K562 (cell line): ENCODE data around the gene CAMK2G. TPM values are rescaled to one million over a fixed set of nuclear protein-coding genes. Genes with fewer than 3 reads are reported as not detected.
A peak's percentile ranks its signal among the peaks of the same experiment; 100 is the strongest.

Experiments
- ARNT ChIP-seq, 2 experiments: fragments of 450-650 bp; IDR thresholded peaks; 2 replicates each; pipeline ENCODE4 v1.6.1; 2016; ENCODE audit warnings: mild to moderate bottlenecking in 1 of 2
- CBX2 ChIP-seq: fragments of 200-600 bp; sonication (generic); IDR thresholded peaks from one replicate; pipeline ENCODE4 v1.6.1; 2012; ENCODE audit warnings: mild to moderate bottlenecking, low read length, inconsistent platforms; ENCODE audit not compliant: insufficient read depth, poor library complexity, severe bottlenecking
- ELK3 ChIP-seq: fragments of 450-650 bp; formaldehyde crosslinking; IDR thresholded peaks from 2 replicates; pipeline ENCODE4 v1.4.0; 2020; ENCODE audit warnings: mild to moderate bottlenecking
- FOS ChIP-seq: IDR thresholded peaks from 3 replicates; pipeline ENCODE4 v1.6.1; 2011; ENCODE audit not compliant: insufficient read length; ENCODE audit errors: extremely low read depth
- FOXJ3 ChIP-seq: sonication (generic); formaldehyde crosslinking; IDR thresholded peaks from 2 replicates; pipeline ENCODE4 v1.4.0; 2020; ENCODE audit warnings: mild to moderate bottlenecking, missing genetic modification reagents
- GTF2A2 ChIP-seq: IDR thresholded peaks from 2 replicates; pipeline ENCODE4 v1.6.1; 2016; ENCODE audit warnings: mild to moderate bottlenecking, missing genetic modification characterization, missing compliant biosample characterization
- HDGF ChIP-seq: fragments of 450-650 bp; IDR thresholded peaks from 2 replicates; pipeline ENCODE4 v1.6.1; 2016
- HMG20B ChIP-seq: fragments of 250-450 bp; sonication (Bioruptor Pico); IDR thresholded peaks from 2 replicates; pipeline ENCODE4 v1.5.0; 2021; ENCODE audit warnings: mild to moderate bottlenecking
- IRF9 ChIP-seq: fragments of 450-650 bp; IDR thresholded peaks from 2 replicates; pipeline ENCODE4 v1.6.1; 2016; ENCODE audit warnings: missing biosample characterization, missing genetic modification characterization
- PHTF2 ChIP-seq: fragments of 250-450 bp; sonication (Bioruptor Pico); IDR thresholded peaks from 2 replicates; pipeline ENCODE4 v1.5.0; 2021; ENCODE audit warnings: mild to moderate bottlenecking
- POLR3A ChIP-seq: IDR thresholded peaks from 2 replicates; pipeline ENCODE4 v1.6.1; 2011; ENCODE audit warnings: borderline replicate concordance, mild to moderate bottlenecking, moderate library complexity; ENCODE audit not compliant: insufficient read length, insufficient read depth; ENCODE audit errors: extremely low read depth
- RBFOX2 ChIP-seq: fragments of 200-400 bp; formaldehyde crosslinking; IDR thresholded peaks from 2 replicates; pipeline ENCODE4 v1.6.1; 2017; ENCODE audit warnings: low read depth, mild to moderate bottlenecking, low read length, moderate library complexity
- RREB1 ChIP-seq: fragments of 250-450 bp; sonication (Bioruptor Pico); IDR thresholded peaks from 2 replicates; pipeline ENCODE4 v1.4.0; 2020
- TGIF2 ChIP-seq: sonication (generic); formaldehyde crosslinking; IDR thresholded peaks from 2 replicates; pipeline ENCODE4 v1.8.1; 2022; ENCODE audit warnings: mild to moderate bottlenecking, missing genetic modification reagents, moderate library complexity
- THAP7 ChIP-seq: fragments of 250-450 bp; sonication (Bioruptor Pico); IDR thresholded peaks from 2 replicates; pipeline ENCODE4 v1.5.0; 2021
- ZBTB12 ChIP-seq: fragments of 250-450 bp; sonication (Bioruptor Pico); IDR thresholded peaks from 2 replicates; pipeline ENCODE4 v1.4.0; 2020
- ZNF184 ChIP-seq: sonication (generic); formaldehyde crosslinking; IDR thresholded peaks from 2 replicates; pipeline ENCODE4 v1.5.0; 2020; ENCODE audit warnings: missing genetic modification reagents
- ZNF23 ChIP-seq: fragments of 250-450 bp; sonication (Bioruptor Pico); IDR thresholded peaks from 2 replicates; pipeline ENCODE4 v1.4.0; 2020; ENCODE audit warnings: mild to moderate bottlenecking
- polyA plus RNA-seq, 8 experiments: library from polyadenylated mRNA; depleted of rRNA in 4 of 8; stranded (reverse) in 5 of 8; unstranded in 3 of 8; fragments of >200 nt; fragmentation: Nextera tagmentation in 2 of 8; fragmentation: Illumina TruSeq in 1 of 8; extraction: Ambion mirVana in 2 of 8; extraction: Trizol in 1 of 8; gene quantifications; 2 replicates each; pipeline versions ENCODE4 v1.2.1 to v1.2.3, GENCODE V29; 2011 to 2014; ENCODE audit warnings: inconsistent platforms in 1 of 8, missing spikeins in 1 of 8
- total RNA-seq, 7 experiments: library from RNA; depleted of rRNA in 6 of 7; stranded (reverse); fragments of >200 nt in 6 of 7; fragmentation: Illumina TruSeq in 2 of 7; extraction: Trizol in 2 of 7; gene quantifications; 2 replicates each; pipeline versions ENCODE4 v1.2.1 to v1.2.3, GENCODE V29; 2011 to 2021; ENCODE audit warnings: low replicate concordance in 1 of 7

Gene CAMK2G
- total and polyA plus RNA-seq, 9 of the 15 experiments (the other 6 are each of a cell fraction or from before 2014, with no cell fraction given), result 9.0 to 37.9 (median 32.6) TPM

GRCh38 chr10:73772281-73773151, 101.8 kb downstream of the CAMK2G start (continued):
- TF ChIP-seq RREB1 (0 out of 2 replicates have a peak, but pooled peaks have one; percentile 71), PHTF2 (CRISPR knock-in tag) (no peak), HMG20B (no peak; the same call in 1 of the 2 replicates), CBX2 (no peak), FOS (no peak), ELK3 (CRISPR knock-in tag) (peak; percentile 68; the same call in 1 of the 2 replicates), RBFOX2 (peak; percentile 93), ZBTB12 (peak; percentile 85), ARNT (IDR thresholded peaks at IDR 0.05) (no peak), FOXJ3 (CRISPR knock-in tag) (no peak), HDGF (no peak), ZNF184 (CRISPR knock-in tag) (no peak), THAP7 (CRISPR knock-in tag) (peak; percentile 79), IRF9 (tag) (no peak), TGIF2 (CRISPR knock-in tag) (0 out of 2 replicates have a peak, but pooled peaks have one; percentile 5), ZNF23 (CRISPR knock-in tag) (peak; percentile 67; the same call in 1 of the 2 replicates), POLR3A (no peak), GTF2A2 (tag) (no peak)
